Ovary (tissue), 9 donors: ENCODE measurements around the gene CMIP. TPM values are rescaled to one million over a fixed set of nuclear protein-coding genes. Genes with fewer than 3 reads are reported as not detected.

Experiments used
- DNase-seq, 5 donors: peaks; one replicate each; pipeline ENCODE4 v3.0.0-alpha.2; 2019 to 2020
- H3K27ac ChIP-seq, 2 donors: fragments of 200-600 bp; one replicate each; pipeline versions ENCODE4 v1.5.1 to v1.8.0; 2019 to 2022
- H3K27me3 ChIP-seq: fragments of 200-600 bp; one replicate; pipeline ENCODE4 v1.8.0; 2022
- H3K36me3 ChIP-seq: fragments of 200-600 bp; sonication (generic); one replicate; pipeline ENCODE4 v1.5.1; 2019
- H3K4me1 ChIP-seq: one replicate; pipeline ENCODE4 v1.8.1; 2013; ENCODE audit warnings: mild to moderate bottlenecking, moderate library complexity; ENCODE audit not compliant: insufficient read depth
- H3K4me3 ChIP-seq: fragments of 200-600 bp; sonication (generic); one replicate; pipeline ENCODE4 v1.5.1; 2017
- H3K9me3 ChIP-seq, 2 donors: fragments of 200-600 bp in 1 of 2; sonication (generic) in 1 of 2; one replicate each; pipeline versions ENCODE4 v1.5.1 to v1.8.1; 2013 to 2019; ENCODE audit warnings: mild to moderate bottlenecking in 1 of 2, moderate library complexity in 1 of 2
- CTCF ChIP-seq, 3 donors: fragments of 450-650 bp in 2 of 3; fragments of 200-600 bp in 1 of 3; IDR thresholded peaks; one replicate each; pipeline versions ENCODE4 v1.5.1 to v1.8.0; 2016 to 2022; ENCODE audit warnings: antibody characterized with exemption in 3 of 3, mild to moderate bottlenecking in 1 of 3
- EP300 ChIP-seq: sonication (generic); formaldehyde crosslinking; IDR thresholded peaks from one replicate; pipeline ENCODE4 v1.6.1; 2017; ENCODE audit warnings: antibody characterized with exemption
- POLR2A ChIP-seq: fragments of 450-650 bp; IDR thresholded peaks from one replicate; pipeline ENCODE4 v1.6.1; 2017; ENCODE audit warnings: antibody characterized with exemption, mild to moderate bottlenecking, moderate library complexity
- WGBS, 3 donors: extraction: QIAGEN DNeasy Blood & Tissue Kit in 1 of 3; methylation state at CpG; one replicate each; pipeline versions ENCODE4 v1.1.5 to v1.1.7; 2013 to 2017; 5-methylcytosine and 5-hydroxymethylcytosine counted together
- intact Hi-C, 4 donors: fragments of 100-400 bp; cut with DNase I; formaldehyde crosslinking; loops; one replicate each; pipeline versions ENCODE4 v1.11.0 to v1.15.1; 2022 to 2023
- polyA plus RNA-seq, 2 donors: library from polyadenylated mRNA; stranded (reverse); fragments of 200-250 nt in 1 of 2; fragments of 350-450 nt in 1 of 2; fragmentation: Illumina TruSeq in 1 of 2; extraction: RNeasy Lipid Tissue Mini Kit (QIAGEN cat#74804) in 1 of 2; gene quantifications; one replicate each; pipeline ENCODE4 v1.2.3, GENCODE V29; 2013 to 2014
- total RNA-seq, 7 donors: library from RNA; depleted of rRNA in 2 of 7; stranded (reverse); fragments of >200 nt in 2 of 7; fragmentation: NEBNext Ultra II Directional in 3 of 7; extraction: Animal tissue kit (Norgen Biotek cat#: 25700) in 3 of 7; gene quantifications; one replicate each; pipeline versions ENCODE4 v1.1.0 to v1.2.4, GENCODE V29; 2016 to 2023
- donor health status: DM: no; HTN: no; CAD: no; lungs with moderate emphysema.
- donor health status: DM: no; HTN: no; CAD: no.
- donor health status: Bipolar disorder and iron deficiency.
- donor health status: DM: yes; HTN: yes; CAD: no.
- donor health status: DM: no; HTN: no; CAD: no.
- donor health status: DM: yes; HTN: yes; CAD: no.

The CMIP gene
- total and polyA plus RNA-seq, 9 donors: 19.4 to 68.2 (median 38.7) TPM

- Histone ChIP-seq H3K9me3 (no peaks in the 10 kb centered on the region), H3K27ac (no peak overlapping the region), H3K4me1 (peaks cover 14% of the 10 kb centered on the region), H3K4me3 (no peak overlapping the region), H3K36me3 (no peaks in the 10 kb centered on the region), H3K27me3 (no peaks in the 10 kb centered on the region)
- 84 to 88% (median 85%) methylated on average over 13 of the region's 13 CpGs for WGBS, 3 donors
- TF ChIP-seq POLR2A: no peak
- TF ChIP-seq EP300: no peak
- no peak for TF ChIP-seq CTCF (IDR thresholded peaks at IDR 0.05)
- no peak for DNase-seq
- intact Hi-C loops: no loop called here
Observed at GRCh38 chr16:81602256-81602776, 157.7 kb downstream of the CMIP start.

GRCh38 chr16:81602792-81603191, 158.2 kb downstream of the CMIP start:
- H3K36me3 ChIP-seq: no peaks in the 10 kb centered on the region
- H3K9me3 ChIP-seq: no peaks in the 10 kb centered on the region
- H3K27ac ChIP-seq: no peak overlapping the region
- TF ChIP-seq EP300 (no peak), POLR2A (no peak), CTCF (IDR thresholded peaks at IDR 0.05) (no peak)
- no peak for DNase-seq
- H3K4me3 ChIP-seq: no peak overlapping the region
- H3K27me3 ChIP-seq: no peaks in the 10 kb centered on the region
- H3K4me1 ChIP-seq: peaks cover 14% of the 10 kb centered on the region
- 82 to 84% (median 83%) methylated on average over 11 of the region's 11 CpGs for WGBS, 3 donors
- intact Hi-C loops: no loop called here

- intact Hi-C loops: no loop called here
Observed at GRCh38 chr16:81604960-81605383, 160.4 kb downstream of the CMIP start.

GRCh38 chr16:81606039-81606438, 161.4 kb downstream of the CMIP start:
- WGBS, 3 donors: 88 to 99% (median 90%) methylated on average over 4 of the region's 4 CpGs
- no peak for DNase-seq
- Histone ChIP-seq H3K27me3 (no peaks in the 10 kb centered on the region), H3K4me3 (no peak overlapping the region), H3K36me3 (no peaks in the 10 kb centered on the region), H3K4me1 (peaks cover 14% of the 10 kb centered on the region), H3K9me3 (no peaks in the 10 kb centered on the region), H3K27ac (no peak overlapping the region)
- intact Hi-C loops: no loop called here
- TF ChIP-seq POLR2A (no peak), CTCF (IDR thresholded peaks at IDR 0.05) (no peak), EP300 (no peak)

More at GRCh38 chr16:81604960-81605383, 160.4 kb downstream of the CMIP start:
- TF ChIP-seq EP300 (no peak), POLR2A (no peak), CTCF (IDR thresholded peaks at IDR 0.05) (no peak)
- no peak overlapping the region for H3K4me3 ChIP-seq
- no peaks in the 10 kb centered on the region for H3K27me3 ChIP-seq
- 86 to 89% (median 87%) methylated on average over 8 of the region's 8 CpGs for WGBS, 3 donors
- H3K36me3 ChIP-seq: no peaks in the 10 kb centered on the region
- H3K9me3 ChIP-seq: no peaks in the 10 kb centered on the region
- peaks cover 16% of the 10 kb centered on the region for H3K4me1 ChIP-seq
- H3K27ac ChIP-seq: no peak overlapping the region
- no peak for DNase-seq
